IPS DF 6.9 (cell line): ENCODE results near the gene NFYC.

Experiments used
- DNase-seq: peaks from one replicate; pipeline ENCODE4 v3.0.0-alpha.2; 2013; ENCODE audit warnings: low read depth, low spot score
- H3K27ac ChIP-seq: one replicate; pipeline ENCODE4 v1.5.1; 2013; ENCODE audit warnings: low read length, control low read depth
- H3K27me3 ChIP-seq: 2 replicates; pipeline ENCODE4 v1.6.1; 2013; ENCODE audit warnings: mild to moderate bottlenecking, low read length; ENCODE audit not compliant: control insufficient read depth, insufficient read depth
- H3K36me3 ChIP-seq: 2 replicates; pipeline ENCODE4 v1.6.1; 2013; ENCODE audit warnings: low read length; ENCODE audit not compliant: control insufficient read depth, insufficient read depth
- H3K4me1 ChIP-seq: 2 replicates; pipeline ENCODE4 v1.6.1; 2013; ENCODE audit warnings: low read length; ENCODE audit not compliant: control insufficient read depth, insufficient read depth
- H3K4me3 ChIP-seq: 2 replicates; pipeline ENCODE4 v1.5.1; 2013; ENCODE audit warnings: mild to moderate bottlenecking, low read length
- H3K9me3 ChIP-seq: 2 replicates; pipeline ENCODE4 v1.6.1; 2013; ENCODE audit warnings: low read length, inconsistent platforms; ENCODE audit not compliant: control insufficient read depth, insufficient read depth
- WGBS: extraction: QIAGEN DNeasy Blood & Tissue Kit; methylation state at CpG from one replicate; pipeline ENCODE4 v1.1.7; 2013; ENCODE audit warnings: mixed read lengths, missing lambda C conversion rate; ENCODE audit not compliant: insufficient read length, insufficient coverage; 5-methylcytosine and 5-hydroxymethylcytosine counted together

NFYC gene

DNA sequence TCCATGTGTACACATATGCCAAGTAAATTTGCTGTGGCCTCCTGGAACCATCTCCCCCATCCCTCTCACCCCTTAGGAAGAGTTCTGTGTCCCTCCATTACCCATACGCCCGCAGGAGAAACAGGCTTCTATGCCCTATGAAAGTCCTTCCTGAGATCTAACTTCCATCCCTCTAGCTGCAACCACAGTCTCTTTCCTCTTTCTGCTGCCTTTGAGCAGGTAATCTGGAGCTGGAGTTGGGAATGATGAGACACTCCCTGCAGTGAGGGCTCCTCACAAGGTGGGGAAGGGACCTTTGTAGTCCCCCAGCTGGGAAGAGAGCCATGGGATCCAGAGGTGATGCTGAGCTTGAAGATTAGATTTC, 90.1 kb downstream of the NFYC start:
- H3K9me3 ChIP-seq = no peaks in the 10 kb centered on the region
- WGBS = no CpG with 5 or more reads among the region's 2 CpGs
- H3K4me1 ChIP-seq = peaks cover 5% of the 10 kb centered on the region; the same call in 1 of the 2 replicates
- no peaks in the 10 kb centered on the region; the same call in 1 of the 2 replicates for H3K36me3 ChIP-seq
- H3K27ac ChIP-seq = no peak overlapping the region
- DNase-seq = no peak
- peaks cover 15% of the 10 kb centered on the region for H3K27me3 ChIP-seq
- no peak overlapping the region for H3K4me3 ChIP-seq

DNA sequence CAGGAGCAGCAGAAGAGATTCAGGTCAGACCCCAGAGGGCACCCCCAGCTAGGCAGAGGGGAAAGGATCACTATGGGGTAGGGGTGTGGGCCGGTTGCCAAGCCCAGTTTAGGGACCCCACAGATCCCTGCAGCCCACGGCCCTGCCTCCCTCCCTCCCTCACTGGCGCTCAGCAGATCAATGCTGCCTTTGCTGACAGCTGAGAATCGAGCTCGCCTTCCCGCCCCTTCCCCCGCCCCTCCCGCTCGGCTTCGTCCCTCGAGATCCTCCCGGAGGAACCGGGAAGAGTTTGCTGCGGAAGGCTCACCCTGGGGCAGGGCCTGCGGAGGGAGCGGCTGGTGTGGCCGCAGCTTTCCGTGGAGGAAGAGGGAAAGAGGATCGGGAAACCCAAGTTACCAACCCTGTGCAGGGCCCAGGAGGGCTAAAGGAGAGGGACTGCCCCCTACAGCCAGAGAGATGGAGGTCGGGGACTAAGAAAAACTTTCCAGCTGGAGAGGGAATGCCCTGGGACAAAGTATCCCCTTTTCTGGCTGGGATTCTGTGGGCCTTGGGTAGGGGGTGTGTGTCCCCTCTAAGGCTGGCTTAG, 91.0 kb downstream of the NFYC start:
- Histone ChIP-seq H3K4me3 (peak overlapping the region; percentile 30; the same call in 1 of the 2 replicates), H3K9me3 (no peaks in the 10 kb centered on the region), H3K27ac (no peak overlapping the region), H3K36me3 (no peaks in the 10 kb centered on the region; the same call in 1 of the 2 replicates), H3K27me3 (peaks cover 15% of the 10 kb centered on the region), H3K4me1 (peaks cover 5% of the 10 kb centered on the region; the same call in 1 of the 2 replicates)
- DNase-seq = no peak
- WGBS = no CpG with 5 or more reads among the region's 20 CpGs

DNA sequence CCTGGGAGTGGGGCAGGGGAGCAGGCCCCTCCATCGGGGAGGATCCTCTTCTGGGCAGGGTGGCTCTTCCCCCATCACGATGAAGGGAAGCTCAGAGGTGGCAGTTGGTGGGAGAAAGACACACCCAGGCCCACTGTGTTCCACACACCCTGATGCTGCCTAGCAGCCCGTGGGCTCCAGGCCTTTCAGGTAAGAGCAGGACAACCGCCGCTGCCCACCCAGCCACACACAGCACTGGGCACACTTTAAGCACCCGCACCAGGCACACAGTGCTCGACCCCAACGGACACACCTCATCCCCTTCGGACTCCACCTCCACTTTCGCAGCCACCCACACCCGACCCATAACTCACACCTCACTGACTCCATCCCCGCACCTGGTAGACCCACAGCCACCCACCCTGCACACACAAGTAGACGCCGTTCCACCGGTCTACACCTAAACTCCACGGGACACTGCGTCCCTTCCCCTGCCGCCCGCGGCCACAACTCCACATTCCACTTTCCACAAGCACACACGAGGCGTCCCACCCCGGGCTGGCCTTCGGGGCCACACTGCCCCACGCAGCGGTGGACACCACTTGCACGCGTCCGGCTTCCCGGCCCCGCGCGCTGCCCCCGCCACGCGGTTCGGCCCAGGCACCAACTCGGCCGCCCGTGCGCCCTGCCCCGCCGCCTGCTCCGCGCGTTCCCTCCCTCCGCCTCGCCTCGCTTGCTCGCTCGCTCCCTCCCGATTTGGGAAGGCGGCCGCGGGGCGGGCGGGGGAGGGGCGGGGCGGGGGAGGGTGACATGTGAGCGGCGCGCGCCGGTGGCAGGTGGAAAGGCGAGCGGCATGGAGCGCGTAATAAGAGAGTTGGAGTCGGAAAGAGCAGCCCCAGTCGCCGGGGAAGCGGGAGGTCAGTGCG, 91.7 kb downstream of the NFYC start, which contains the start of gene KCNQ4:
KCNQ4 (plus strand) TSS at position 787 of the 905 bp plus-strand sequence. CDS start 307 bp downstream, outside the sequence.
- DNase-seq = no peak
- H3K4me3 ChIP-seq = peak within 1 kb of the TSS; percentile 45; the same call in 1 of the 2 replicates

DNA sequence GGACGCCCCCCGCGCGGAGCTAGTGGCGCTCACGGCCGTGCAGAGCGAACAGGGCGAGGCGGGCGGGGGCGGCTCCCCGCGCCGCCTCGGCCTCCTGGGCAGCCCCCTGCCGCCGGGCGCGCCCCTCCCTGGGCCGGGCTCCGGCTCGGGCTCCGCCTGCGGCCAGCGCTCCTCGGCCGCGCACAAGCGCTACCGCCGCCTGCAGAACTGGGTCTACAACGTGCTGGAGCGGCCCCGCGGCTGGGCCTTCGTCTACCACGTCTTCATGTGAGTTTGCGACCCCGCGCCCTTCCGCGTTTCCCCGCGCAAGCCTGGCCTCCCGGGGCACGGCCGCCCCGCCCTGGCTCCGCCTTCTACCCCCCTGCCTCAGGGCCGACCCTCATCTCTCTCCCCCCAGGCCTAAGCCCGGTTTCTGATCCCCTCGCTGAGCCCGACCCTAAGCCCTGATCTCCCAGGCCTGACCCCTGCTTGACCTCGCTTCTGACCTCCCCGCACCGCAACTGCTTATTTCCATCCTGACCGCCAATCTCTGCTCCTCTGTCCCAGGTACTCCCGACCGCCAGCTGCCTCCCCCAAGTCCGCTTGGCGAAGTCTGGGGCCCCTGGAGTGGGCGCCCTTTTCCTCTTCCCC, 92.8 kb downstream of the NFYC start:
- no peaks in the 10 kb centered on the region; the same call in 1 of the 2 replicates for H3K36me3 ChIP-seq
- H3K4me3 ChIP-seq = peak overlapping the region; percentile 45; the same call in 1 of the 2 replicates
- H3K27me3 ChIP-seq = peaks cover 15% of the 10 kb centered on the region
- peaks cover 5% of the 10 kb centered on the region; the same call in 1 of the 2 replicates for H3K4me1 ChIP-seq
- DNase-seq = no peak
- no peak overlapping the region for H3K27ac ChIP-seq
- no CpG with 5 or more reads among the region's 63 CpGs for WGBS
- H3K9me3 ChIP-seq = no peaks in the 10 kb centered on the region

More for the DNA sequence above, 91.7 kb downstream of the NFYC start, which contains the start of gene KCNQ4:
- peaks cover 15% of the 10 kb centered on the region for H3K27me3 ChIP-seq
- no CpG with 5 or more reads among the region's 73 CpGs for WGBS
- H3K36me3 ChIP-seq = no peaks in the 10 kb centered on the region; the same call in 1 of the 2 replicates
- H3K4me1 ChIP-seq = peaks cover 5% of the 10 kb centered on the region; the same call in 1 of the 2 replicates
- H3K27ac ChIP-seq = no peak within 1 kb of the TSS
- no peaks in the 10 kb centered on the region for H3K9me3 ChIP-seq

DNA sequence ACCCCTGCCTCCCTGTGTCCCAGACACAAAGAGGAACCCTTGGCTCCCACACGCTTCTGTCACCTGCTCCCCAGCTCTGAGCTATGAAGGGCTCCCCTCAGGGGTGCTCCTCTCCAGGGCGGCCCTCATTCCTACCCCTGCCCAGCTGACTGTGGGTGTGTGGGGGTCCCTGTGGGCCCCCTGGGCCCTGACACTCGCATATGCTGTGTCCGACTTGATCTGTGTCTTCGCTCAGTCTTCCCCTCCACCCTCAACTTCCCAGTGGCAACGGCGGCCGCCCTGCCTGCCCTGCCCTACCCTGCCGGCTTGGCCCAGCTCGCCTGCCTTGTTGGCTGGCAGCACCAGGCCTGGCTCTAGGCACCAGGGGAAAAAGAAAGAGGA, 93.3 kb downstream of the NFYC start:
- H3K27me3 ChIP-seq = peaks cover 15% of the 10 kb centered on the region
- H3K9me3 ChIP-seq = no peaks in the 10 kb centered on the region
- no peak overlapping the region for H3K4me3 ChIP-seq
- H3K27ac ChIP-seq = no peak overlapping the region
- WGBS = no CpG with 5 or more reads among the region's 10 CpGs
- H3K4me1 ChIP-seq = peaks cover 5% of the 10 kb centered on the region; the same call in 1 of the 2 replicates
- H3K36me3 ChIP-seq = no peaks in the 10 kb centered on the region; the same call in 1 of the 2 replicates
- DNase-seq = no peak

DNA sequence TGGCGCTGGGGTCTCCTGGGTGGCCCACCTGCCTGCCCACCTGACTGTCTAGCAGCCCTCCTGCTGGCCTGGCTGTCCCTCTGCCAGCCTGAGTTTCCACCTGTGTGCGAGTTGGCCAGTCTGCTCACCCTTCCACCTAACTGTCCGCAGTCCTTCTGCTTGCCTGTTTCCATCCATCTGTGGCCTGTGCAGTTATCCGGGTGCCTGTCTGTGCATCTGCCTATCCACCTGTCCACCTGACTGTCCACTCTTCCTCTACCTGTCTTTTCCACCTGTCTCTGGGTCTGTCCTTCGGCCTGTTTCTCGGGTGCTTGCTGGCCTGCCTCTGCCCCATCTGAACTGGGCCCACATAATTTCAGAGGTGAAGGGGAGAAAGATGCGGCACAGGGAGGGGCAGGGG, 93.9 kb downstream of the NFYC start:
- Histone ChIP-seq H3K27me3 (peaks cover 15% of the 10 kb centered on the region), H3K36me3 (no peaks in the 10 kb centered on the region; the same call in 1 of the 2 replicates), H3K4me1 (peaks cover 5% of the 10 kb centered on the region; the same call in 1 of the 2 replicates), H3K9me3 (no peaks in the 10 kb centered on the region), H3K4me3 (no peak overlapping the region), H3K27ac (no peak overlapping the region)
- no CpG with 5 or more reads among the region's 7 CpGs for WGBS
- no peak for DNase-seq

DNA sequence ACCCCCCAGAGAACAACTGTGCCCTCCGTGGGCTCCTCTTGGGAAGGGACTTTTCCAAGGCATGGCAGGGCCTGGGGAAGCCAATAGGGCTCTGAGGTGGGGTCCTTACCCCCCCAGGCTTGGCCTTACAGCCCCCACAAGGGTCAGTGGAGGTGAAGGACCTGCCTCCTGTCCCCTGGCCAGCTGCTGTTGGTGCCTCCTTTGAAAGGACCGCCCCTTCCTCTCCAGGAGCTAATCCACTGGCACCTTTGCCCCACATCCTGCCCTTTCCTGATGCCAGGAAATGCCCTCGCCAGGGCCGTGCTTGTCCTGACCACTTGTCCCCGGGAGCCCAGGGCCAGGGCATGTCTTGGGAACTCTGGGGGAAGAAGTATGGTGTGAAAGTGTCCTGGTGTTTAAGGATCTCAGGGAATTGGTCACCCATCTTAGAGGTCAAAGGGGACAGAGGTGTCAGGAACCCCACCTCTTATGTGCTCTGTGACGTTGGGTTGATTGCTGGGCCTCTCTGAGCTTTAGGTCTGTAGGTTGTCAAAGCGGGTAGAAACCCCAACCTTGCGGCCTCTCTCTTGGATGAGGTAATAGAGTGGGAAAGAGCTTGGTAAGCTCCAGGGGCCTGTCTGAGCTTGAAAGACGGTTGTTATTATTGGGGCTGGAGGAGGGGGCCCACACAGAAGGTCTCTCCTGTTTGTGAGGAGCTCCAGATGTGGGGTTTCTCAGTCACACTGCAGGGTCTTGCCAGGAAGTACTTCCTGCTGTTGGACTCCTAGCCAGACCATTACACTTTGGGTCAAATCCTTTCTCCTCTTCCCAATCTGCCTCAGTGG, 94.9 kb downstream of the NFYC start:
- no peak overlapping the region for H3K27ac ChIP-seq
- no CpG with 5 or more reads among the region's 9 CpGs for WGBS
- no peaks in the 10 kb centered on the region for H3K9me3 ChIP-seq
- peaks cover 5% of the 10 kb centered on the region; the same call in 1 of the 2 replicates for H3K4me1 ChIP-seq
- H3K36me3 ChIP-seq = no peaks in the 10 kb centered on the region; the same call in 1 of the 2 replicates
- H3K4me3 ChIP-seq = no peak overlapping the region
- DNase-seq = no peak
- peaks cover 15% of the 10 kb centered on the region for H3K27me3 ChIP-seq

DNA sequence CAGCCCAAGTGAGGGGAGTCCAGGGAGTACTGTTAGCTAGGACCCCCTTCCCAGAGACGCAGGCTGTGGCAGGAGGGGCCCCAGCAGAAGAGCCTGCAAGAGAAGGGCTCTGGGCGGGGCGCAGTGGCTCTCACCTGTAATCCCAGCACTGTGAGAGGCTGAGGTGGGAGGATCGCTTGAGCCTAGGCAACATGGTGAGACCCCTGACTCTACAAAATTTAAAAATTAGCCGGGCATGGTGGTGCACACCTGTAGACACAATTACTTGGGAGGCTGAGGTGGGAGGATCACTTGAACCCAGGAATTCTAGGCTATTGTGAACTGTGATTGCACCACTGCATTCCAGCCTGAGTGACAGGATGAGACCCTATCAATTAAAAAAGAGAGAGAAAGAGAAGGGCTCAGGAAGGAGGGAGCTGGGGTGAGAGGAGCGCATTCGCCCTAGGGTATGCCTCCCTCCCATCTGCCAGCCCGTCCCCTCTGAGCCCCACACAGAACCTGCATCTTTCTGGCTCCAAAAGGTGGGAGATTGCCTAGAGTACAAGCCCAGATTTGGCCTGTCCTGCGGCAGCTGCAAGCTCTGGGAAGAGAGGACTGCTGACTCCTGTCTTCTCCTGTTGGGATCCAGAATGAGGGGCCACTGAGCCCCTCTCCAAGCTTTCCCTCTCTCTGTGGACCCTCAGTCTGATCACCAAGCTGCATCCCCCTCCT, 95.6 kb downstream of the NFYC start:
- H3K27me3 ChIP-seq = peaks cover 7% of the 10 kb centered on the region
- WGBS = no CpG with 5 or more reads among the region's 9 CpGs
- no peak for DNase-seq
- no peaks in the 10 kb centered on the region for H3K9me3 ChIP-seq
- H3K4me3 ChIP-seq = no peak overlapping the region
- no peaks in the 10 kb centered on the region; the same call in 1 of the 2 replicates for H3K36me3 ChIP-seq
- peaks cover 5% of the 10 kb centered on the region; the same call in 1 of the 2 replicates for H3K4me1 ChIP-seq
- H3K27ac ChIP-seq = no peak overlapping the region
